Right lung (tissue), 5 donors: Measurements from ENCODE around the gene ACP7. TPM values are rescaled to one million over a fixed set of nuclear protein-coding genes. Genes with fewer than 3 reads are reported as not detected.

Experiments
- DNase-seq, 2 donors: peaks; one replicate each; pipeline ENCODE4 v3.0.0-alpha.2; 2013
- polyA plus RNA-seq, 5 donors: library from polyadenylated mRNA; unstranded; fragments of 120-200 nt; gene quantifications; one replicate each; pipeline versions ENCODE4 v1.2.1 to v1.2.3, GENCODE V29; 2013; ENCODE audit warnings: inconsistent platforms in 1 of 5, low replicate concordance in 1 of 5; ENCODE audit not compliant: insufficient read length in 5 of 5, insufficient read depth in 1 of 5

ACP7 gene
- polyA plus RNA-seq, 5 donors = 0.08 to 0.16 (median 0.14) TPM

DNA sequence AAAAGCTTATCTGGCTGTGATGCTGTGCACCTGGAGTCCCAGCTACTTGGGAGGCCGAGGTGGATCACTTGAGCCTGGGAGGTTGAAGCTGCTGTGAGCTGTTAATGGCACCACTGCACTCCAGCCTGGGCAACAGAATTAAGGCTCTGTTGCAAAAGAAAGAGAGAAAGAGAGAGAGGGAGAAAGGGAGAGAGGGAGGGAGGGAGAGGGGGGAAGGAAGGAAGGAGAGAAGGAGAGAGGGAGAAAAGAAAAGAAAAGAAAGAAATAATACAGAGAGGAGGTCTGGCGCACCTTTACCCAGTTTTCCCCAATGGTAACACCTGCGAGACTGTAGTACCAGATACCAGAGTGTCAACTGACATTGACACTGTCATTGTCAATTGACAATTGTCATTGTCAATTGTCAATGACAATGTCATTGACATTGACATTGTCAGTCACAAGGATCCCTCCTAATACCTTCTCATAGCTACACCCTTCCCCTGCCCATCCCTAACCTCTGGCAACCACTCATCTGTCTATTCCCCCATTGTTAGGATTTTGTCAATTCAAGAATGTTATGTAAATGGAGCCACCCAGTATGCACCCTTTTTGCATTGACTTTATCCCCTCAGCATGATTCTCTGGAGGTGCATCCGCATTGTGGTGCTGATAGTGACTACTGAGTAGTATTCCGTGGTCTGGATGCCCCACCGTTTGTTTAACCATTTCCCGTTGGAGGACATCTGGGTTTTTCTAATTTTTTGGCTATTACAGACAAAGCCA lies 62.7 kb downstream of the ACP7 start:
- DNase-seq = no peak

GRCh38 chr19:39147480-39147879 lies 63.3 kb downstream of the ACP7 start:
- no peak for DNase-seq

- DNase-seq = no peak
Observed at GRCh38 chr19:39148939-39149529, 64.9 kb downstream of the ACP7 start.

GRCh38 chr19:39150235-39150634 lies 66.1 kb downstream of the ACP7 start:
- DNase-seq = no peak

DNA sequence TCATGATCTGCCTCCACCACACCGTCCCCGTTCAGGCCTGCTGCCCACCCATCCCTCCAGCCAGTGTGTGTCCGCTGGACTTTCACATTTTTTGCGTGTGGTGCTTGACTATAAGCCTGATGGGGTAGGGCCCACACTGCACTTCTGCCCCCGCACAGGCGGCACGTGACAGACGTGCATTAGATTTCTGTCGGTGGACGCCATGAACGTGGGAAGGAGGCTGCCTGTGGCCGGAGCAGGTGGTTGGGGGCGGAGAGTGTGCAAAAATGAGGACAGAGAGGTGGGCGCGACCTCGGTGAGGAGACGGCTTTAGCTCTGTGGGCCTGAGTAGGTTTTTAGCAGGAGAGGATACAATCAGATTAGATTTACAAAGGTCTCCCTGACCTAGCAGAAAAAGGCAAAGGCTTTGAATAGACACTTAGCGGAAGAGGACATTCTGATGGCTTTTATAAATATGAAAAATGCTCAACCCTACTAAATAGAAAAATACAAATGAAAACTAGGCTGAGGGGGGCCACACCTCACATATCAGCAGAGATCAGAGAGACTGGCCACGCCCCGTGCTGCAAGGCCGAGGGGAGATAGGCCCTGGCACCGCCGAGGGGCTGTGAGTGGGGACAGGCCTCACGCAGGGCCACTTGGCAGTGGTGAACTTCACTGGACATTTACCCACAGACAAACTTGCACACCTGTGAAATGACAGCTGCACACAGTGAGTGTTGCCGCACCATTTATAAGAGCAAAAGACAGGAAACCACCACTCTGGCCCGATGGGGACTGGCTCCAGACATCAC lies 66.8 kb downstream of the ACP7 start:
- DNase-seq = no peak

GRCh38 chr19:39152066-39152465 lies 67.9 kb downstream of the ACP7 start:
- DNase-seq = no peak

DNA sequence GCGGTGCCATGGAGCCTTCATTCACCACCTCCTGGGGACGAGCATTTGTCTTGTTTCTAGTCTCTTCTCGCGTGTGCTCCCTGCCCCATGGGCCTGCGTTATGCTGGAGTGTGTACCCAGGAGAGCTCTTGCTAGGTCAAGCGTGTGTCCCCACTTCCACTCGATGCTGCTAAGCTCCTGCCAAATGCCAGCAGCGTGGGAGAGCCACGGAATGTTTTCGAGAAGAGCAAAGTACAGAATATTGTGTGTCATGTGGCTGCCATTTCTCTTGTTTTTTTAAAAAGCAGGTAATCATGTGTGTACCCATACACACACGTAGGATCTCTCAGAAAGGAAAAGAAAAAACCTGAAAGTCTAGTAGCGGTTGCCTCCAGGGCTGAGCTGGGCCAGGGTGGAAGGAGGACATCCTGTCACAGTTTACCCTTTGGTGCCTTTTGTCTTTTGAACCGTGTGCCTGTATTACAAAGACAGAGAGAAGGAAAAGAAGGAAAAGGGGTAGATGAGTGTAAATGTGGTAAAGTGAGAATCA lies 70.0 kb downstream of the ACP7 start:
- DNase-seq = no peak

- no peak for DNase-seq
Observed at GRCh38 chr19:39154629-39155100, 70.5 kb downstream of the ACP7 start.

- DNase-seq = no peak
Observed at GRCh38 chr19:39155114-39155700, 71.0 kb downstream of the ACP7 start.

GRCh38 chr19:39155741-39156140 lies 71.6 kb downstream of the ACP7 start:
- no peak for DNase-seq

- no peak for DNase-seq
Observed at GRCh38 chr19:39156326-39157230, 72.4 kb downstream of the ACP7 start.

DNA sequence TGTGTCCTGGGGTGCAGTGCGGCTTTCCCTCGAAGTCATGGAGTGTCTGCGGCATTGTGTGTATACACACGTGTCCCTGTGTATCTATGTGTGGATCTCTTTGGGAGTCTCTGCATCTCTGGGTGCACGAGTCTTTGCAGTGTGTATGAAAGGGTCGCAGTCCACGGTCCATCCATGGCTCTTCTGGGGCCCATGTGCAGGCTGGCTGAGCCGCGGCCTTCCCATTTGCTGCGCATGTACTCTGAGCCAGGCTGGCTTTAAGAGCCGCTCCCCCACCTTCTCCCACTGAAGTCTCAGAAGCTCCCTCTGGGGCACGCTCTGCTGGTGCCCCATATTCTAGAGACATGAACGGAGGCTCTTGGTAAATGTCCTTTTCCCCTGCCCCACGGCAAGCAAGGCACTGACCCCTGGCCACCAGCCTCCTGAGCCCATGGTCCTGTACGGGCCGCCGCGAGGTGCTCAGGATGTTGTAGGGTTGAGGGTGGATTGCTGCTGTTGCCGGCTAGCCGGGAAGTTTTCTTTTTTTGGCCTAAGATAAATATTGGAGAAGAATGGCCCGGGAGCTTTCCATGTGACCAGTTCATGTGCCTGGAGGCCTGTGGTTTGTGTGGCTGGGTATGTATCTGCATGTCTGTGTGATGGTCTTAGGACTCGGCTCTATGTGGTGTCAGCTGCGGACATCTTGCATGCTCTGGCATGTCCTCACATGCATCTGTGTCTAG lies 73.3 kb downstream of the ACP7 start:
- no peak for DNase-seq

- DNase-seq = no peak
Observed at GRCh38 chr19:39157997-39158389, 73.8 kb downstream of the ACP7 start.

DNA sequence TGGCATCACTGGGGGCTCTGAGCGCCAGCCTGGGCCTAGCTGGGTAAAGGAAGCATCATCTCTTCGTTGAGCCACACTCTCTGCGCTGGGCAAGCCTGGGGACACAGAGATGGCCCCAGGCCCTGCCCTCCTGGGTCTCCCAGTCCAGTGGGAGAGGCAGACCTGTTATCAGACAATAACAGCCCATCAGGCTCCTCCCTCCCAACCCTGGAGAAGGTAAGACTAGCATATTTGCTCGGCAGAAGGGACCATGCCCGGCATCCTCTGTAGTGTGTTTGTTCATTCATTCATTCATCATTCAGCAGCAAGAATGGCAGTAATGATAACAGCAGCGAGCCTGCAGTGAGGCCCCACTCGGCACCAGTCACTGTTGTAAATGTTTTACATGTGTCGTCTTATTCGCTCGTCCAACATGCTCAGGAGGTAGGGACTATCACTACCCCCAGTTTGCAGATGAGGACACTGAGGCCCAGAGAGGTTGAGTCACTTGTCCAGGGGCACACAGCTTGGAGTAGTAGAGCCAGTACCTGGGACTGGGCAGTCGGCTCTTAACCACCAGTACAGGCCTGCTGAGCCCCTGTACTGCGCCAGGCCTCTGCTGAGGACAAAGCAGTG lies 74.6 kb downstream of the ACP7 start:
- no peak for DNase-seq

- DNase-seq = no peak
Observed at GRCh38 chr19:39160523-39160861, 76.3 kb downstream of the ACP7 start.
